Endothelial cell (in vitro differentiated cells): ENCODE data around the gene STRIT1. TPM values are rescaled to one million over a fixed set of nuclear protein-coding genes. Genes with fewer than 3 reads are reported as not detected.

ENCODE experiments used
- DNase-seq: peaks from one replicate; pipeline ENCODE4 v3.0.0; 2021; ENCODE audit warnings: low spot score
- H3K27ac Mint-ChIP-seq: one replicate; pipeline ENCODE4 v1.8.0; 2021; ENCODE audit warnings: mixed read lengths, inconsistent platforms; ENCODE audit not compliant: unreplicated experiment
- H3K27me3 Mint-ChIP-seq: one replicate; pipeline ENCODE4 v1.8.0; 2021; ENCODE audit warnings: mild to moderate bottlenecking, moderate library complexity, mixed read lengths, inconsistent platforms; ENCODE audit not compliant: unreplicated experiment
- H3K36me3 Mint-ChIP-seq: one replicate; pipeline ENCODE4 v1.8.0; 2021; ENCODE audit warnings: mild to moderate bottlenecking, low read depth, mixed read lengths, inconsistent platforms; ENCODE audit not compliant: unreplicated experiment
- H3K4me1 Mint-ChIP-seq: one replicate; pipeline ENCODE4 v1.8.0; 2021; ENCODE audit warnings: mild to moderate bottlenecking, mixed read lengths, inconsistent platforms; ENCODE audit not compliant: unreplicated experiment
- H3K4me3 Mint-ChIP-seq: one replicate; pipeline ENCODE4 v1.8.0; 2021; ENCODE audit warnings: mild to moderate bottlenecking, mixed read lengths, inconsistent platforms; ENCODE audit not compliant: unreplicated experiment
- H3K9me3 Mint-ChIP-seq: one replicate; pipeline ENCODE4 v1.8.0; 2021; ENCODE audit warnings: mixed read lengths, inconsistent platforms; ENCODE audit not compliant: unreplicated experiment
- CTCF ChIP-seq: fragments of 200-600 bp; sonication (generic); IDR thresholded peaks from one replicate; pipeline ENCODE4 v1.5.0; 2021; ENCODE audit warnings: antibody characterized with exemption; ENCODE audit not compliant: unreplicated experiment
- total RNA-seq: library from RNA; stranded (reverse); fragmentation: NEBNext Ultra II Directional; extraction: Animal tissue kit (Norgen Biotek cat#: 25700); gene quantifications from one replicate; pipeline ENCODE4 v1.2.1, GENCODE V29; 2021; ENCODE audit not compliant: unreplicated experiment

The STRIT1 gene
- total RNA-seq, 1 donor from 2014 or later, result not detected

- Mint-ChIP-seq H3K36me3 (no peaks in the 10 kb centered on the region), H3K4me1 (peaks cover 17% of the 10 kb centered on the region), H3K27ac (peak overlapping the region; percentile 38), H3K27me3 (no peaks in the 10 kb centered on the region), H3K9me3 (no peaks in the 10 kb centered on the region), H3K4me3 (no peak overlapping the region)
- no peak for DNase-seq
- no peak for TF ChIP-seq CTCF
These were observed 40.9 kb upstream of the STRIT1 start for GRCh38 chr3:155334215-155334913.

- no peak overlapping the region for H3K4me3 Mint-ChIP-seq
- no peaks in the 10 kb centered on the region for H3K9me3 Mint-ChIP-seq
- no peak overlapping the region for H3K27ac Mint-ChIP-seq
- DNase-seq, result no peak
- H3K36me3 Mint-ChIP-seq, result no peaks in the 10 kb centered on the region
- TF ChIP-seq CTCF, result no peak
- peaks cover 17% of the 10 kb centered on the region for H3K4me1 Mint-ChIP-seq
- H3K27me3 Mint-ChIP-seq, result no peaks in the 10 kb centered on the region
These were observed 39.2 kb upstream of the STRIT1 start for GRCh38 chr3:155332716-155333115.

- no peak for DNase-seq
- no peak for TF ChIP-seq CTCF
- Mint-ChIP-seq H3K4me3 (no peak overlapping the region), H3K4me1 (peaks cover 16% of the 10 kb centered on the region), H3K27ac (no peak overlapping the region), H3K27me3 (no peaks in the 10 kb centered on the region), H3K36me3 (no peaks in the 10 kb centered on the region), H3K9me3 (no peaks in the 10 kb centered on the region)
These were observed 37.6 kb upstream of the STRIT1 start for GRCh38 chr3:155331078-155331477.

- no peak for TF ChIP-seq CTCF
- DNase-seq, result no peak
- H3K36me3 Mint-ChIP-seq, result no peaks in the 10 kb centered on the region
- no peak overlapping the region for H3K27ac Mint-ChIP-seq
- H3K4me1 Mint-ChIP-seq, result peaks cover 10% of the 10 kb centered on the region
- H3K27me3 Mint-ChIP-seq, result peaks cover under 1% of the 10 kb centered on the region
- H3K4me3 Mint-ChIP-seq, result no peak overlapping the region
- H3K9me3 Mint-ChIP-seq, result no peaks in the 10 kb centered on the region
These were observed 36.9 kb upstream of the STRIT1 start for GRCh38 chr3:155330370-155330769.

- DNase-seq, result no peak
- Mint-ChIP-seq H3K27me3 (peaks cover 3% of the 10 kb centered on the region), H3K4me3 (no peak overlapping the region), H3K9me3 (no peaks in the 10 kb centered on the region), H3K4me1 (peaks cover 2% of the 10 kb centered on the region), H3K27ac (no peak overlapping the region), H3K36me3 (no peaks in the 10 kb centered on the region)
- TF ChIP-seq CTCF, result no peak
These were observed 36.1 kb upstream of the STRIT1 start for GRCh38 chr3:155329513-155330048.
